Muscle layer of duodenum (tissue), 2 donors: ENCODE measurements around the gene CST7.

ENCODE experiments used
- H3K27ac ChIP-seq: one replicate; pipeline ENCODE4 v1.7.0; 2013; ENCODE audit warnings: mild to moderate bottlenecking, low read length
- H3K27me3 ChIP-seq: one replicate; pipeline ENCODE4 v1.7.0; 2013; ENCODE audit warnings: low read depth, mild to moderate bottlenecking, control low read depth, low read length
- H3K36me3 ChIP-seq, 2 donors: one replicate each; pipeline ENCODE4 v1.7.0; 2013; ENCODE audit warnings: low read length in 2 of 2, control low read depth in 1 of 2, mild to moderate bottlenecking in 1 of 2; ENCODE audit not compliant: insufficient read depth in 2 of 2, control insufficient read depth in 1 of 2
- H3K4me1 ChIP-seq, 2 donors: one replicate each; pipeline ENCODE4 v1.7.0; 2013; ENCODE audit warnings: low read length in 2 of 2, mild to moderate bottlenecking in 2 of 2, control low read depth in 1 of 2, moderate library complexity in 1 of 2; ENCODE audit not compliant: insufficient read depth in 2 of 2, control insufficient read depth in 1 of 2
- H3K4me3 ChIP-seq, 2 donors: one replicate each; pipeline ENCODE4 v1.7.0; 2013; ENCODE audit warnings: low read length in 2 of 2, low read depth in 1 of 2, mild to moderate bottlenecking in 1 of 2
- H3K9me3 ChIP-seq, 2 donors: one replicate each; pipeline ENCODE4 v1.7.0; 2013; ENCODE audit warnings: low read length in 2 of 2, control low read depth in 1 of 2, mild to moderate bottlenecking in 1 of 2; ENCODE audit not compliant: control insufficient read depth in 1 of 2
- donor health status: healthy.

CST7 gene

DNA sequence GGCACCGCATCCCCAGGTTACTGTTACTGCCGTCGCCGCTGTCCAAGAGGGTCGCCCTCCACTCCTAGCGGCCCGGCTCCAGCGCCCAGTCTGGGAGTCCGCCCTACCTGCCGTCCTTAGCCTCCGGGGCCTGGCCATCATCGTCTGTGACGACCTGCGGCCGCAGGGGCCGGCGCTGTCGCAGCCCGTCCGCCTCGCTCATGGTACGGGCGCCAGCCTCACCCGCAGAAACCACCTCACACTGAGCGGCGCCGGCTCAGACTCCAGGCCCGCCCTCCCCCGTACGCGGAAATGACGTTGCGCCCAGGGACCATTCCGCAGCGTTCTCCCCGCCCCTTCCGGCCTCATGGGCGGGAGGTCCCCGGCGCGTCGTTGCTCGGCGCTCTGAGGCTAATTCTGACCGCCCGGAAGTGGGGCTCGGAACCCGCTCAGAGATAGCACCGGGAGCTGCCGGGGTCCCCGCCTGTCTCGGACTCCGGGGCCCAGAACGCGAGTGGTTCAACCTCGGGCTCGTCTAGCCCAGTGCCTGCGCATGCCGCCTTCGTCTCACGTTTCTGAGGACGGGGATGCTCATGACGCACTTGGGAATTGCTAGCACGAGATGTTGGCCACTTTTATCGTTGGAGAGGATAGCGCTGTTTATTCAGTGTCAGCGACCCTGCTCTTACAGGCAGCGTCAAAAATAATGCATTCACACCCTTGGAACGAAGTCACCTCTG is 43.6 kb downstream of the CST7 start, which contains the start of gene APMAP:
Gene APMAP (minus strand): TSS at position 265 of the 719 bp plus-strand sequence. CDS start 63 bp downstream, at position 202.
- no peaks in the 10 kb centered on the region for H3K9me3 ChIP-seq
- H3K4me1 ChIP-seq: peaks cover 0 to 47% of the 10 kb centered on the region in 2 donors
- peaks cover 0 to 3% of the 10 kb centered on the region in 2 donors for H3K36me3 ChIP-seq
- H3K27me3 ChIP-seq: no peaks in the 10 kb centered on the region
- H3K4me3 ChIP-seq: peak within 1 kb of the TSS; percentile 83 to 88
- H3K27ac ChIP-seq: peak within 1 kb of the TSS; percentile 96

DNA sequence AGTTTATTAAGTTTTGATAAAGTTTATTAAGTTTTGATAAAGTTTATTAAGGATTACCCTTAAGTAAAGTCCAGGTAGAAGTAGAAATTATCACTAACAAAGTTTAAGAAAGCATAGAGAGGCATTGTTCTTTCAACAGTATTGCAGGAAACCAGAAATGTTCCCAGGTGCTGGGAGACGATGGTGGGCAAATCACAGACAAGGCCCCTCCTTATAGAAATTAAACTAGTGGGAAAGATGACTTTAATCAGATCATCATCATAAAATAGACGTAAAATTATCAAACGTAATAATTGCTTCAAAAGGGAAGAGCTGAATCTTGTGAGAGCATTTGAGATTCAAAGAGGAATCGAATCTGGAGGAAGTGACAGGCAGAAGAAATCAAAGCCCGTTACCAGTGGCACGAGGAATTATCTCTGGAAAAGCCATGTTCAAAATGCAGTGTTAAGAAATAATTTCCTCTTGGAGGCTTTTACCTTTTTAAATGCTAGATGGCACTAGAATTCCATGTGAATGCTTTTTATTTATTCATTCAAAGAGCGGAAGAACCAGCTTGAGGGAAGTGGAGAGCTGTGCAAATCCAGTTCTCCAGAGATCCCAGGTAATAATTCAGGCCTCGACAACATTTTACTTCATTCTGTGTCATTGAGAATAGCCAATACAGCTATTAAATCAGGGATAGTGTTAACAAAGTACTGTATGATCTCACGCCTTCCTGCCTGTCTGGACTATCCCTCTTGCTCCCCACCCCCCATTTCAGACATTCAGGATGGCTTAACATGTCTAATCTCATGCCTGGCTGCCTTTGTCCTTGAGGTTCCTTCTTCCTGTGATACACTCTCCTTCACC is 44.5 kb downstream of the CST7 start:
- Histone ChIP-seq H3K4me1 (peaks cover 0 to 47% of the 10 kb centered on the region in 2 donors), H3K27ac (peak overlapping the region; percentile 96), H3K36me3 (peaks cover 0 to 3% of the 10 kb centered on the region in 2 donors), H3K4me3 (peak overlapping the region; percentile 83 to 88), H3K27me3 (no peaks in the 10 kb centered on the region), H3K9me3 (no peaks in the 10 kb centered on the region)

DNA sequence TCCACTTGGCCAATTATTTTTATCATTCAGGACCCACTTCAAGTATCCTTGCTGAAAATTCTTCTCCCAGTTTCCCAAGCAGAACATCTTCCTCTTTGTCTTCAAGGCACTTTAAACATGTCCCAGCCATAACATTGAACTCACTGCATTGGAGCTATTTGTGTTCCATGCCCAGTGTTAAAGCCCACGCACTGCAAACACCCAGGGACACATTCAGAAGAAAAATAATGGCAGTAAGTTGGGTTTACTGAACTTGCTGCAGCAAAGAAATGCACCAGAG is 45.1 kb downstream of the CST7 start:
- peaks cover 0 to 47% of the 10 kb centered on the region in 2 donors for H3K4me1 ChIP-seq
- H3K27ac ChIP-seq: no peak overlapping the region
- no peak overlapping the region for H3K4me3 ChIP-seq

DNA sequence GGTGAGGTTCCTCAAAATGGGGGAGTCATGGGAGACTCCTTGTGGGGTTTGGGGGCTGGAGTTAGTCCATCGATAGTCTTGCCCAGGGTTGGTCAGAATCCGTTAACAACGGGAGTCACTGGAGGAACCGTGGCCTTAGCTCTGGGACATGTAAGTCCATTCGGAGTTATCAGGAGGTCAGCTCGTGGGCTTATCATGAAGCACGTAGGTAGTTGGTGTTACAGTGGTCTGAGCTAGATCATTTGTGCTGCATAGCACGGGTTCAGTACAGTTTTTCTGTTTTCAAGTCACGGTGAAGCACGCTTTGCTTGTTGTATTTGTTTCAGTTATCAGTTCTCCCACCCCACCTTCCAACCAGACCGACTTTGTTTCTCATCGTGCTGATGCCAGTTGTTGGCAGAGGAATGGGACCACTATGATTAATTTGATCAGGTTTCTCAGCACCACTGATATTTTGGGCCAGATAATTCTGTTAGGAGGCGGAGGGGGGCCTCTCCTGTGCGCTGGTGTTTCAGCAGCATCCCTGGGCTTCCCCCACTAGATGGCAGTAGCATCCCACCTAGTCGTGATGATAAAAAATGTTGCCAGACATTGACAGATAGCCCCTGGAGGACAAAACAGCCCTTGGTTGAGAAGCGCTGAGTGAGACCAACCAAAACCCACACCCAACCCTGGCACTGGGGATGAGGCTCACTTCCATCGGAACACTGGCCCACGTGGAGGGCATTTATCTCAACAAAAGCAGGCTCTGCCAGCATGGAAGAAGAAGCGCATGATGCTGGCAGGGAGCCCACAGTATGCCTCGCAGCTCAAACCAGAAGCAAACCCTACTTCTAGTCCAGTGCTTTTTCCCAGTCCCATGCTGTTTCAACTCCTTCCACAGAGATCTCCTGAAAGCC is 45.6 kb downstream of the CST7 start:
- H3K4me3 ChIP-seq: peak overlapping the region; percentile 52 to 54
- H3K4me1 ChIP-seq: peaks cover 0 to 48% of the 10 kb centered on the region in 2 donors
- no peaks in the 10 kb centered on the region for H3K9me3 ChIP-seq
- H3K36me3 ChIP-seq: no peaks in the 10 kb centered on the region
- H3K27me3 ChIP-seq: no peaks in the 10 kb centered on the region
- H3K27ac ChIP-seq: no peak overlapping the region

More for the DNA sequence above, 45.1 kb downstream of the CST7 start:
- Histone ChIP-seq H3K36me3 (peaks cover 0 to 2% of the 10 kb centered on the region in 2 donors), H3K9me3 (no peaks in the 10 kb centered on the region), H3K27me3 (no peaks in the 10 kb centered on the region)

DNA sequence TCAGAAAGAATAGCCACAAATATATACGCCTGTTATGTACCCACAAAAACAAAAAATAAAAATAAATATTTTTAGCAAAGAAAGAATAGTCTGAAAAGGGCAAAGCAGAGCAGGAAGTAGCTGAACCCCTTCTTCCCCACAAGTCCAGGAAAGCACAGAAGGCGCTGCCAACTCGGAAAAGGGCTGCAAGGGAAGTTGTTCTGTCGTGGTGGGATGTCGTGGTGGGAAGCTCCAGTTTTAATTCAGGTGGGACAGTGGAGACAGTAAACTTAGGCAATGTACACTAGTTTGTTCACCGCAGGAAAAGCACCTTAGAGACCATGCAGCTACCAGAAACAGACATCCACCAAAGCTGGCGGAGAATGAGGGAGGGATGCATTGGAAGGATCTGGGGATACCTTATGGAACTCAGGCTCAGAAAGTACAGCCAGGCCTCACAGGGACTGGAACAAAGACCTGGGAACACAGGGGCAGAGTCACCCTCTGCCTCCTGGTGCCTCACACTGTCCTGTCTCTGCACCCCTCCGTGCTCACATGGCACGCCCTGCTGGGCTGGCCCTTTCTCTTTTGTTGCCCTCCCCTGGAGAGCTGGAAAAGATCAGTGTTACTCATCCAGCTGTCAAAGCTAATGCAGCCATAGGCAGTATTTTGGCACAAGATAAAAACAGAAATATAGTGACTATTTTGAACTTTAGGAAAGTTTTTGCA is 46.8 kb downstream of the CST7 start:
- H3K36me3 ChIP-seq: no peaks in the 10 kb centered on the region
- peaks cover 0 to 53% of the 10 kb centered on the region in 2 donors for H3K4me1 ChIP-seq
- no peaks in the 10 kb centered on the region for H3K9me3 ChIP-seq
- H3K27me3 ChIP-seq: no peaks in the 10 kb centered on the region
- no peak overlapping the region for H3K4me3 ChIP-seq
- no peak overlapping the region for H3K27ac ChIP-seq

DNA sequence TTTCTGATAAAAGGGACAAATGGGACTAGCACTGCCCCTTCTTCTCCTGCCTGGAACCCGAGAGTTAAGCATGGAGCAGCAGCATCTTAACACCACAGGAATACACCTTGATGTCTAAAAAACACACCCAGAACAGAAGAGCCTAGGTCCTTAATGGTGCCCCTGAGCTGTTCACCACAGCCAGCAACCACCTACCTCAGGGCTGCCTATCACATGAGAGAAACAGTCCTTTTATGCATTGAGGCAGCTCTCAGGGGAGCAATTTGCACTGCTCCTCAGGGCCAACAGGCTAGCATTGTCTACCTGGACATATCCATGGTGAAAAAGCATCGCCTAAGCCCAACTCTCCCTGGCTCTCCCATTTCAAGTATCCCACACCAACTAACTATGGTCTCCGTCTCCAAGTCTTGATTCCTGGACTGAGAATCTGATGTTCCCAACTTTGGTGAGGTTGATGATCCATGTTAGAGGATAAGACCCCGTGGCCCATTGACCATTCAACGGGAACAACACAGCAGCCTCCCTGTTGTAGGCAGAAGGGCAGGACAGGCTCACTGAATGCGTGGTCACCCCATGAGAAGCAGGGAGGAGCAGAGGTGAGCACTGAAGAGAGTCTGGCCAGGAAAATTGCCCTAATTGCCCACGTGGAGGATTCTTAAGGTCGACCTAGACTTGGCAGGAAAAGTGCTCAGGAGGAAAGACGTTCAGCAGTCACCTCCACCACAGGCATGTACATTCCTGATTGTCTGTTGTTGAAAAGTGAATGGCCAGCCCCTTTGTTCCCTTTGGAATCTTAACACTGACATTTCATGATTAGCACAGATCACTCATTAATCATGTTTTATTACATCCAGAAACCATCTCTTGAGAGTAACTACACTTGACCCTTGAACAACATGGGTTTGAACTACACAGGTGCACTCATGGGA is 47.6 kb downstream of the CST7 start:
- Histone ChIP-seq H3K9me3 (no peaks in the 10 kb centered on the region), H3K27me3 (no peaks in the 10 kb centered on the region), H3K4me1 (peaks cover 0 to 45% of the 10 kb centered on the region in 2 donors), H3K27ac (no peak overlapping the region), H3K4me3 (no peak overlapping the region), H3K36me3 (no peaks in the 10 kb centered on the region)

DNA sequence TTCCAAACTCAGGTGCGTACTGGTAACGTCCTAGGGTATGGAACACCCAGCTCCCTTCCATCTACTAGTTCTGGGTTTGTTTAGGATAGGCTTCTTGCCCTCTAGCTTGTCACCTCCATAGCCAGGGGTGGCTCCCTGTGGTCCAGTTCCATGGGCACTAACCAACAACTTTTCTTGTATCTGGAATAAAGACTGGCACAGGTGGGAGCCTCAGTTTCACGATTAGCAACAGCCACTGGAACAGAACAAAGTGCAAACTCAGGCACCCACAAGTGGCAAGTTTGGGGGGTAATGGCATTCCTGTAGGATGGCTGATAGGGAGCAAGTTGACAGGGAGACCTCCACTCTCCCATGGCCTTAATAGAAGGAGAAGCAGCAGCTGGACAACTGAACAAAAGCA is 49.1 kb downstream of the CST7 start:
- H3K27ac ChIP-seq: no peak overlapping the region

DNA sequence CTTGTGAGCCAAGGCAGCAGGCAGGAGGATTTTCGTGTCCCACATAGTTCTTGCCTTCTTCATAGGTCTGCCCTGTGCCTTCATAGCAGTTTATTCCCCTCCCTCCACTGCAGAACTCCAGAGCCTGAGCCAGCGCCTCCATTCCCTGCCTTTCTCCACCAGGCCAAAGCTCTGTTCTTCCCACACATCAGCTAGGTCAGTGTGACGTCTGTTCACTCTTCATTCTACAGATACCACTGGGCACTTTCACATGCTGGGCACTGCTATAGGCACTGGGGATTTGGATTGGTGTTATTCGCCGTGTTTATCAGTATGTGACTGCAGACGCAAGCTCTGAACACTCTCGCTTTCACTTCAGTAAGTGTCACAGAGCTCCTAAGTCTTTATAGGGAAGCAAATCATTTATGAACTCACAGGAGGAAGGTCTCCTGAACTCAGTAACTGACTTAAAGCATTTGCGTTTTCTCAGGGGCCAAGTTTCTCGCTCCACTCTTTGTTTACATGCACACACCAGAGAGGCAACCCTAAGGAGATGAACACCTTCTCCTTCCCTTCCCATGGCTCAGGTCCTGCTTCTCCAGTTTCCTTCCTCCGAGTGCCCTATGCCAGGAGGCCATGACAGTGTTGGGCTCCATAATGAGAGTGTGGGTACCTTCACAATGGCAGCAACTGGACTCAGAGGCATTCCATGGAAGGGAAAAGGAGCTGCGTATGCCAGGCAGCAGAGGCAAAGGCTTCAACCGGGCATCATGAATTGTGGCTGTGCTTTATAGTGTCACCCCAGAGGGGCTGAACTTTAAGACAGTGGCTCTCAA is 49.8 kb downstream of the CST7 start:
- H3K27me3 ChIP-seq: no peaks in the 10 kb centered on the region
- peak overlapping the region; percentile 52 for H3K27ac ChIP-seq
- peaks cover 0 to 37% of the 10 kb centered on the region in 2 donors for H3K4me1 ChIP-seq
- no peak overlapping the region for H3K4me3 ChIP-seq
- peaks cover 0 to 5% of the 10 kb centered on the region in 2 donors for H3K36me3 ChIP-seq
- H3K9me3 ChIP-seq: no peaks in the 10 kb centered on the region

More for the DNA sequence above, 49.1 kb downstream of the CST7 start:
- Histone ChIP-seq H3K4me1 (peaks cover 0 to 42% of the 10 kb centered on the region in 2 donors), H3K27me3 (no peaks in the 10 kb centered on the region), H3K9me3 (no peaks in the 10 kb centered on the region), H3K36me3 (peaks cover 0 to 5% of the 10 kb centered on the region in 2 donors), H3K4me3 (no peak overlapping the region)

DNA sequence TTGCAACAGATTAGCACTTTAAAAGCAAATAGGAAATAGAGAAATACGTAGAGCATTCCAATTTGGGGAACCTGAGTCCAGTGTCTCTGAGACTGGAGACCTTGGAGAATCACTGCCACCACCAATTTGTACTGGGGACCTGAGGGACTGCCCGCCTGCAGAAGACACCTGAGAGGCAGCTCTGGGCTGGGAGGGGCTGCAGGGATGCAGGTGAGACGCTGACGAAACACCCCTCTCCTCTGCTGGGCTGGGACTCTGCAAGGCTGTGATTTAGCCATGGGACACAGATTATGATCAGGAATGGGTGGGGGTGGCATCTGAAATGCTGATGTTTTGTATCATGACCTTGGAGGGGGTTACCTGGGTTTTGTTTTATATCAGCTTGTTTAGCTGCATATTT is 50.5 kb downstream of the CST7 start:
- H3K36me3 ChIP-seq: peaks cover 0 to 5% of the 10 kb centered on the region in 2 donors
- H3K27ac ChIP-seq: no peak overlapping the region
- H3K4me1 ChIP-seq: peaks cover 0 to 34% of the 10 kb centered on the region in 2 donors
- no peak overlapping the region for H3K4me3 ChIP-seq
- H3K27me3 ChIP-seq: no peaks in the 10 kb centered on the region
- no peaks in the 10 kb centered on the region for H3K9me3 ChIP-seq
